ENCODE results near the gene MARS1. TPM values are rescaled to one million over a fixed set of nuclear protein-coding genes. Genes with fewer than 3 reads are reported as not detected.

Gene MARS1
- total RNA-seq, 1 experiment from 2014 or later = 209 TPM

DNA sequence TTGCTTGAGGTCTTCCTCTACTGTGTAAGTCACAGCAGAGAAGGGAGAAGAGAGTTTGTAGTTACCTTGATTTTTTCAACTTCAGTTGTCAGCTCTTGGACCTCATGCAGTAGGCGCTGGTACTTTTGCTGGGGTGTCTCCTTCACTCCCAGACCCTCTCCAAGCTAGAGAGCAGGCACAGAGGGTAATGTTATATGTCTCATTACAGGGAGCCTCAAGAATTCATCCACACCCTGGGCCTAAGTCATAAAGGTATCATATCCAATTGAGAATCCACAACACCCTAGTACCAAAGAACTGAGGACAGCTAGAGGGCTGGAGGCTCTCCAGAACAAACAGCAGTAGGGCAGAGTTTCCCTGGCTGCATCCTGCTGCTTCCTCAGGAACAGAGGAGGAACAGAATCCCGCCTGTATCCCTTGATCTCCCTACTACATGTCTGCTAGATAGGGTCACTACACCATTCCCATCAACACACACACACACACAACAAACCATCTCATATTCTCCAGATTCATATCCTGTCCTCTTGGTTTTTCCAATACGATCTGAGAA lies 47.2 kb downstream of the MARS1 start:
- TF ChIP-seq, protein P1, sequence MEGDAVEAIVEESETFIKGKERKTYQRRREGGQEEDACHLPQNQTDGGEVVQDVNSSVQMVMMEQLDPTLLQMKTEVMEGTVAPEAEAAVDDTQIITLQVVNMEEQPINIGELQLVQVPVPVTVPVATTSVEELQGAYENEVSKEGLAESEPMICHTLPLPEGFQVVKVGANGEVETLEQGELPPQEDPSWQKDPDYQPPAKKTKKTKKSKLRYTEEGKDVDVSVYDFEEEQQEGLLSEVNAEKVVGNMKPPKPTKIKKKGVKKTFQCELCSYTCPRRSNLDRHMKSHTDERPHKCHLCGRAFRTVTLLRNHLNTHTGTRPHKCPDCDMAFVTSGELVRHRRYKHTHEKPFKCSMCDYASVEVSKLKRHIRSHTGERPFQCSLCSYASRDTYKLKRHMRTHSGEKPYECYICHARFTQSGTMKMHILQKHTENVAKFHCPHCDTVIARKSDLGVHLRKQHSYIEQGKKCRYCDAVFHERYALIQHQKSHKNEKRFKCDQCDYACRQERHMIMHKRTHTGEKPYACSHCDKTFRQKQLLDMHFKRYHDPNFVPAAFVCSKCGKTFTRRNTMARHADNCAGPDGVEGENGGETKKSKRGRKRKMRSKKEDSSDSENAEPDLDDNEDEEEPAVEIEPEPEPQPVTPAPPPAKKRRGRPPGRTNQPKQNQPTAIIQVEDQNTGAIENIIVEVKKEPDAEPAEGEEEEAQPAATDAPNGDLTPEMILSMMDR (conservative IDR thresholded peaks at IDR 0.05; ENCODE audit: low read depth, low read length) = no peak
- TF ChIP-seq EZH2phosphoT487 (IDR thresholded peaks at IDR 0.05; ENCODE audit: borderline replicate concordance, low read length) (no peak), EZH2 (IDR thresholded peaks at IDR 0.05; ENCODE audit: low read length, unreplicated experiment) (no peak)
- H3K79me2 ChIP-seq (ENCODE audit: low read length) = no peaks in the 10 kb centered on the region
- H3K27ac ChIP-seq (ENCODE audit: low read length) = no peak overlapping the region
- no peaks in the 10 kb centered on the region for H4K20me1 ChIP-seq (ENCODE audit: low read length)
- no peak overlapping the region for H3K4me2 ChIP-seq (ENCODE audit: low read length)
- H3K36me3 ChIP-seq (ENCODE audit: low read depth, low read length) = peaks cover 36% of the 10 kb centered on the region; the same call in 1 of the 2 replicates
- no peaks in the 10 kb centered on the region for H3K9me3 ChIP-seq (ENCODE audit: low read length)
- no TSS peak for BruUV-seq (replicated peaks)
- ATAC-seq (no peak), DNase-seq (no peak)
- no peaks in the 10 kb centered on the region for H3K27me3 ChIP-seq (ENCODE audit: low read length)
- H2AFZ ChIP-seq (ENCODE audit: low read length) = no peak overlapping the region
- H3K9me2 ChIP-seq (replicated peaks; ENCODE audit: low read length) = no peaks in the 10 kb centered on the region
- ChIA-PET CTCF (no interaction called here), POLR2A (ENCODE audit: unreplicated experiment) (interaction anchor here (0.6 kb wide), 1 partner anchor 35 kb away, joined by 3 read pairs; no protein-coding TSS in a partner anchor)
- no peak overlapping the region for H3K9ac ChIP-seq (ENCODE audit: low read length)
- no peak overlapping the region for H3K4me3 ChIP-seq (ENCODE audit: low read length)
- H3F3A ChIP-seq (ENCODE audit: low read length, unreplicated experiment) = no peaks in the 10 kb centered on the region
- no peaks in the 10 kb centered on the region for H3K4me1 ChIP-seq (ENCODE audit: insufficient read depth, low read length)
- intact Hi-C loops (cut with micrococcal nuclease) = no loop called here

DNA sequence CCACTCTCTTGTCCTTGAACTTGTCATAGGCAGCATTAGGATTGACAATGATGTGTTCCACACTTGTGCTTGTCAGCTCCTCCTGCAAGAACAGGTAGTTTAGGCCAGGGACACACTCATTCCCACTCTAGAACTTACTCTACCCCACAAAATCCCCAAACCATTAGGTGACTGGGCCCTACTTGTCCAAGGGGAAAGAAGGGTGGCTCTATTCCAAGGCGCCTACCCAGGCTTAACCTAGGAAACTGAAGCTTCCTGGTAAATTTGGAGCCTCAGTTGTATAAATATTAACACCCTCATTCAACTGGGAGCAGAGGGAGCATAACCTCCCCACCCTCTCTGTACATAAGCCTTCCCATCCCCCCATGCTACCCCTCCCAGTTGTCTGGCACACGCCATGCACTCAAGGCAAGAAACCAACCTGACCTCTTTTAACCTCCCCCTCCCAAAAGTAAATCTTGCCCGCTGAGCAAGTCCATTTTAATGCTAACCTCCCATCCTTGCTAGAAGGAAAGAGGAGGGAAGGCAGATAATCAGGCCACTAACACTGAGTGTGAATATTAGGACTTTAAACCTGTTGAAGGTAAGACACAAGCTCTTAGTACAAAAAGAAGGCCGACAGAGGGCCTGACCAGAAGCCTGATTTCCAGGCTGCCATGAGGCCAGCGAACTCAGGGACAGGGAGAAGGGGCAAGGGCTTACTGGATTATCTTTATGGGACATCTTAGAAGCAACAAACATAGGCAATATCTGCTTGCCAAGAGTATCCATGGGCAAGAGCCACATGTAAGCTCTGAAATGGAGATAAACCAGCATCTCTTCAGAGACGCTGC lies 48.1 kb downstream of the MARS1 start:
- H3K4me2 ChIP-seq (ENCODE audit: low read length) = no peak overlapping the region
- H3K27me3 ChIP-seq (ENCODE audit: low read length) = no peaks in the 10 kb centered on the region
- TF ChIP-seq EZH2 (IDR thresholded peaks at IDR 0.05; ENCODE audit: low read length, unreplicated experiment) (no peak), EZH2phosphoT487 (IDR thresholded peaks at IDR 0.05; ENCODE audit: borderline replicate concordance, low read length) (no peak)
- no peaks in the 10 kb centered on the region for H3F3A ChIP-seq (ENCODE audit: low read length, unreplicated experiment)
- H3K4me1 ChIP-seq (ENCODE audit: insufficient read depth, low read length) = no peaks in the 10 kb centered on the region
- H3K36me3 ChIP-seq (ENCODE audit: low read depth, low read length) = peaks cover 33% of the 10 kb centered on the region; the same call in 1 of the 2 replicates
- H3K79me2 ChIP-seq (ENCODE audit: low read length) = no peaks in the 10 kb centered on the region
- intact Hi-C loops (cut with micrococcal nuclease) = no loop called here
- H3K9me3 ChIP-seq (ENCODE audit: low read length) = no peaks in the 10 kb centered on the region
- H4K20me1 ChIP-seq (ENCODE audit: low read length) = no peaks in the 10 kb centered on the region
- POLR2A ChIA-PET (ENCODE audit: unreplicated experiment) = no interaction called here
- DNase-seq (no peak), ATAC-seq (no peak)
- H3K9ac ChIP-seq (ENCODE audit: low read length) = no peak overlapping the region
- CTCF ChIA-PET = no interaction called here
- no TSS peak for BruUV-seq (replicated peaks)
- no peak overlapping the region for H2AFZ ChIP-seq (ENCODE audit: low read length)
- H3K4me3 ChIP-seq (ENCODE audit: low read length) = no peak overlapping the region
- H3K9me2 ChIP-seq (replicated peaks; ENCODE audit: low read length) = no peaks in the 10 kb centered on the region
- no peak overlapping the region for H3K27ac ChIP-seq (ENCODE audit: low read length)

DNA sequence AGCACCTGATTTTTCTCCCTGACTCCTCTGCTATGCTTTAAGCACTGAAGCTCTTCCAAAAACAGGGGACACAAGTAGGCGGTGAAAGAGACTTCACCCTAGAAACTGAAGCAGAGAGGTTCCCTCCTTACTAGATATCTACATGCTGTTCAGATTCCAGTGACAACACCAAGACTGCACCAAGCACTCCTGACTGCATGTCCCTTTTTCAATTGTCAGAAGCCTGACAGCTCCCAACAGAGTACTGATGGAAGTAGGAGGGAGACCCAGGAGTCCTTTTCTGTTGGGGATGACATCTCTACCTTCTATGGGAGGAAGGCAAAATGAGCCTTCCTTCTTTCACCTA lies 48.7 kb downstream of the MARS1 start:
- intact Hi-C loops (cut with micrococcal nuclease) = no loop called here
- H3F3A ChIP-seq (ENCODE audit: low read length, unreplicated experiment) = no peaks in the 10 kb centered on the region
- H3K79me2 ChIP-seq (ENCODE audit: low read length) = no peaks in the 10 kb centered on the region
- H3K9ac ChIP-seq (ENCODE audit: low read length) = no peak overlapping the region
- TF ChIP-seq EZH2 (IDR thresholded peaks at IDR 0.05; ENCODE audit: low read length, unreplicated experiment) (no peak), EZH2phosphoT487 (IDR thresholded peaks at IDR 0.05; ENCODE audit: borderline replicate concordance, low read length) (no peak)
- TF ChIP-seq, protein P1 (conservative IDR thresholded peaks at IDR 0.05; ENCODE audit: low read depth, low read length) = no peak
- no peaks in the 10 kb centered on the region for H3K9me2 ChIP-seq (replicated peaks; ENCODE audit: low read length)
- ChIA-PET CTCF (no interaction called here), POLR2A (ENCODE audit: unreplicated experiment) (no interaction called here)
- no peaks in the 10 kb centered on the region for H3K4me1 ChIP-seq (ENCODE audit: insufficient read depth, low read length)
- BruUV-seq (replicated peaks) = no TSS peak
- no peak for DNase-seq
- no peak overlapping the region for H3K4me3 ChIP-seq (ENCODE audit: low read length)
- peaks cover 38% of the 10 kb centered on the region; the same call in 1 of the 2 replicates for H3K36me3 ChIP-seq (ENCODE audit: low read depth, low read length)
- no peak overlapping the region for H3K27ac ChIP-seq (ENCODE audit: low read length)
- no peaks in the 10 kb centered on the region for H3K9me3 ChIP-seq (ENCODE audit: low read length)
- ATAC-seq = no peak
- no peak overlapping the region for H3K4me2 ChIP-seq (ENCODE audit: low read length)
- no peak overlapping the region for H2AFZ ChIP-seq (ENCODE audit: low read length)
- H4K20me1 ChIP-seq (ENCODE audit: low read length) = no peaks in the 10 kb centered on the region
- no peaks in the 10 kb centered on the region for H3K27me3 ChIP-seq (ENCODE audit: low read length)
